Astrocyte (in vitro differentiated cells and primary cell): Measurements from ENCODE around the gene IGFBP2. TPM values are rescaled to one million over a fixed set of nuclear protein-coding genes. Genes with fewer than 3 reads are reported as not detected.
"Not testable (repeated sequence)": the region's sequence is repeated elsewhere in the genome, so short reads cannot be mapped to it uniquely, and the experiment has no call there.

Experiments
- DNase-seq: peaks from one replicate; pipeline ENCODE4 v3.0.0-alpha.2; 2010; ENCODE audit warnings: low read depth
- FAIRE-seq: peaks from 2 replicates; lab custom pipeline; 2011; peaks lifted over from hg19 to GRCh38; lab: Jason Lieb, UNC
- H2AFZ ChIP-seq: 2 replicates; pipeline ENCODE4 v1.6.0; 2012; ENCODE audit warnings: low read depth, low read length, inconsistent platforms
- H3K27ac ChIP-seq: 2 replicates; pipeline ENCODE4 v1.5.1; 2011; ENCODE audit warnings: low read depth, low read length, inconsistent platforms
- H3K27me3 ChIP-seq: 2 replicates; pipeline ENCODE4 v1.6.0; 2011; ENCODE audit warnings: low read length, inconsistent platforms; ENCODE audit not compliant: insufficient read depth
- H3K36me3 ChIP-seq: 2 replicates; pipeline ENCODE4 v1.5.1; 2011; ENCODE audit warnings: low read length, inconsistent platforms; ENCODE audit not compliant: insufficient read depth
- H3K4me1 ChIP-seq: 2 replicates; pipeline ENCODE4 v1.5.1; 2011; ENCODE audit warnings: low read length, inconsistent platforms; ENCODE audit not compliant: insufficient read depth
- H3K4me2 ChIP-seq: 2 replicates; pipeline ENCODE4 v1.6.0; 2012; ENCODE audit warnings: low read length, inconsistent platforms
- H3K4me3 ChIP-seq: 2 replicates; pipeline ENCODE4 v1.5.1; 2011; ENCODE audit warnings: low read depth, mild to moderate bottlenecking, low read length, inconsistent platforms; ENCODE audit not compliant: insufficient read depth
- H3K79me2 ChIP-seq: 2 replicates; pipeline ENCODE4 v1.6.0; 2012; ENCODE audit warnings: mild to moderate bottlenecking, low read length, inconsistent platforms; ENCODE audit not compliant: insufficient read depth
- H3K9ac ChIP-seq: 2 replicates; pipeline ENCODE4 v1.6.0; 2012; ENCODE audit warnings: mild to moderate bottlenecking, low read length, inconsistent platforms
- H3K9me3 ChIP-seq: 2 replicates; pipeline ENCODE4 v1.5.1; 2012; ENCODE audit warnings: low read depth, mild to moderate bottlenecking, low read length, inconsistent platforms; ENCODE audit not compliant: insufficient read depth
- H4K20me1 ChIP-seq: 2 replicates; pipeline ENCODE4 v1.6.0; 2012; ENCODE audit warnings: low read length, inconsistent platforms; ENCODE audit not compliant: insufficient read depth
- H3K27ac Mint-ChIP-seq: one replicate; pipeline ENCODE4 v1.8.0; 2021; ENCODE audit warnings: mild to moderate bottlenecking, mixed read lengths; ENCODE audit not compliant: unreplicated experiment
- H3K27me3 Mint-ChIP-seq: one replicate; pipeline ENCODE4 v1.8.0; 2021; ENCODE audit warnings: low read depth, mixed read lengths; ENCODE audit not compliant: unreplicated experiment
- H3K36me3 Mint-ChIP-seq: one replicate; pipeline ENCODE4 v1.8.0; 2021; ENCODE audit warnings: low read depth, mixed read lengths; ENCODE audit not compliant: unreplicated experiment
- H3K4me1 Mint-ChIP-seq: one replicate; pipeline ENCODE4 v1.8.0; 2021; ENCODE audit warnings: low read depth, mixed read lengths; ENCODE audit not compliant: unreplicated experiment
- H3K4me3 Mint-ChIP-seq: one replicate; pipeline ENCODE4 v1.8.0; 2021; ENCODE audit warnings: mild to moderate bottlenecking, moderate library complexity, mixed read lengths; ENCODE audit not compliant: unreplicated experiment
- H3K9me3 Mint-ChIP-seq: one replicate; pipeline ENCODE4 v1.8.0; 2021; ENCODE audit warnings: mild to moderate bottlenecking, mixed read lengths; ENCODE audit not compliant: unreplicated experiment
- CTCF ChIP-seq: IDR thresholded peaks from 2 replicates; pipeline ENCODE4 v1.5.1; 2011; ENCODE audit warnings: low read depth, mild to moderate bottlenecking, inconsistent platforms, low read length, moderate library complexity; ENCODE audit not compliant: insufficient read depth
- EZH2 ChIP-seq: IDR thresholded peaks from 2 replicates; pipeline ENCODE4 v1.6.1; 2012; ENCODE audit warnings: mild to moderate bottlenecking, low read length, inconsistent platforms; ENCODE audit not compliant: insufficient read depth
- total RNA-seq: library from RNA; stranded (reverse); gene quantifications from 2 replicates; pipeline ENCODE4 v1.2.1, GENCODE V29; 2021

The IGFBP2 gene
- total RNA-seq, 1 donor from 2014 or later, result 944 TPM

- Mint-ChIP-seq H3K4me1 (no peaks in the 10 kb centered on the region), H3K4me3 (no peak overlapping the region), H3K36me3 (no peaks in the 10 kb centered on the region), H3K27me3 (peaks cover 4% of the 10 kb centered on the region), H3K9me3 (no peaks in the 10 kb centered on the region), H3K27ac (no peak overlapping the region)
- Histone ChIP-seq H3K36me3 (no peaks in the 10 kb centered on the region), H3K4me2 (no peak overlapping the region), H3K27ac (no peak overlapping the region), H3K4me3 (no peak overlapping the region), H3K9me3 (no peaks in the 10 kb centered on the region), H3K9ac (no peak overlapping the region), H3K4me1 (peaks cover 12% of the 10 kb centered on the region), H4K20me1 (no peaks in the 10 kb centered on the region), H3K27me3 (peaks cover 8% of the 10 kb centered on the region), H2AFZ (no peak overlapping the region), H3K79me2 (no peaks in the 10 kb centered on the region)
- TF ChIP-seq CTCF (no peak), EZH2 (no peak)
- no peak for FAIRE-seq
- DNase-seq, result no peak
These were observed 39.1 kb upstream of the IGFBP2 start for GRCh38 chr2:216594081-216594480.

- Mint-ChIP-seq H3K9me3 (no peaks in the 10 kb centered on the region), H3K27me3 (peaks cover 6% of the 10 kb centered on the region), H3K4me1 (no peaks in the 10 kb centered on the region), H3K36me3 (no peaks in the 10 kb centered on the region), H3K27ac (no peak overlapping the region), H3K4me3 (no peak overlapping the region)
- H3K79me2 ChIP-seq, result no peaks in the 10 kb centered on the region
- no peak overlapping the region for H3K4me3 ChIP-seq
- H3K4me1 ChIP-seq, result peaks cover 12% of the 10 kb centered on the region
- no peak overlapping the region for H2AFZ ChIP-seq
- H3K27me3 ChIP-seq, result peaks cover 8% of the 10 kb centered on the region
- H3K4me2 ChIP-seq, result peak overlapping the region; percentile 54
- H3K36me3 ChIP-seq, result no peaks in the 10 kb centered on the region
- TF ChIP-seq CTCF, result no peak
- no peak for TF ChIP-seq EZH2
- H4K20me1 ChIP-seq, result no peaks in the 10 kb centered on the region
- DNase-seq (peak; percentile 51), FAIRE-seq (peak; percentile 77)
- H3K9ac ChIP-seq, result no peak overlapping the region
- H3K27ac ChIP-seq, result no peak overlapping the region
- no peaks in the 10 kb centered on the region for H3K9me3 ChIP-seq
These were observed 36.8 kb upstream of the IGFBP2 start for GRCh38 chr2:216596236-216596979.

GRCh38 chr2:216596980-216597509 is 36.2 kb upstream of the IGFBP2 start:
- TF ChIP-seq CTCF, result no peak
- TF ChIP-seq EZH2, result no peak

GRCh38 chr2:216597825-216598224 is 35.4 kb upstream of the IGFBP2 start:
- not testable (repeated sequence) for H3K4me3 ChIP-seq, DNase-seq, H3K79me2 ChIP-seq, H3K9me3 Mint-ChIP-seq, H3K36me3 Mint-ChIP-seq, H3K27ac ChIP-seq, H3K36me3 ChIP-seq, H2AFZ ChIP-seq, H3K9ac ChIP-seq, H3K27me3 ChIP-seq, H3K4me2 ChIP-seq, FAIRE-seq, H3K4me3 Mint-ChIP-seq, H3K27ac Mint-ChIP-seq, H3K9me3 ChIP-seq, H4K20me1 ChIP-seq, H3K4me1 Mint-ChIP-seq
- H3K4me1 ChIP-seq, result peaks cover 12% of the 10 kb centered on the region
- H3K27me3 Mint-ChIP-seq, result peaks cover 16% of the 10 kb centered on the region

More at GRCh38 chr2:216596980-216597509, 36.2 kb upstream of the IGFBP2 start:
- peaks cover 12% of the 10 kb centered on the region for H3K4me1 ChIP-seq
- no peak overlapping the region for H3K4me3 Mint-ChIP-seq
- no peaks in the 10 kb centered on the region for H3K36me3 Mint-ChIP-seq
- peaks cover 9% of the 10 kb centered on the region for H3K27me3 ChIP-seq
- H3K36me3 ChIP-seq, result no peaks in the 10 kb centered on the region
- H3K9me3 ChIP-seq, result no peaks in the 10 kb centered on the region
- no peak overlapping the region for H3K9ac ChIP-seq
- DNase-seq (peak; percentile 33), FAIRE-seq (no peak)
- H4K20me1 ChIP-seq, result no peaks in the 10 kb centered on the region
- H3K4me2 ChIP-seq, result no peak overlapping the region
- no peak overlapping the region for H3K27ac Mint-ChIP-seq
- H3K27ac ChIP-seq, result no peak overlapping the region
- H3K4me3 ChIP-seq, result no peak overlapping the region
- H3K27me3 Mint-ChIP-seq, result peaks cover 9% of the 10 kb centered on the region
- H3K4me1 Mint-ChIP-seq, result no peaks in the 10 kb centered on the region
- H2AFZ ChIP-seq, result no peak overlapping the region
- H3K79me2 ChIP-seq, result no peaks in the 10 kb centered on the region
- no peaks in the 10 kb centered on the region for H3K9me3 Mint-ChIP-seq
